ENCODE results near the gene SLC25A22. TPM values are rescaled to one million over a fixed set of nuclear protein-coding genes. Genes with fewer than 3 reads are reported as not detected.

Gene SLC25A22
- total and polyA plus RNA-seq, 9 of the 15 experiments (the other 6 are each of a cell fraction or from before 2014, with no cell fraction given), result 0.41 to 55.4 (median 11.4) TPM

- H4K20me1 ChIP-seq (replicated peaks; ENCODE audit: control insufficient read depth, insufficient read depth, low read length), result no peaks in the 10 kb centered on the region
- WGBS (ENCODE audit: insufficient coverage, low coverage, missing lambda C conversion rate), result 67% methylated on average over 22 of the region's 38 CpGs
- intact Hi-C loops (cut with micrococcal nuclease), result loop anchor here (5.0 to 10.0 kb wide), 2 partner anchors 68 to 230 kb away; partner anchors contain the start of genes LMNTD2 and RASSF7
- ATAC-seq (no peak), DNase-seq (ENCODE audit: extremely low read depth in 1 of 4, low spot score in 3 of 4) (no peak), FAIRE-seq (no peak)
- BruUV-seq (replicated peaks), result no TSS peak
- peaks cover 7 to 91% of the 10 kb centered on the region in 2 experiments for H3K4me1 ChIP-seq (replicated peaks in 1 of 2; ENCODE audit: control insufficient read depth in 2 of 2, insufficient read depth in 2 of 2, low read length in 2 of 2)
- H3K27ac ChIP-seq (ENCODE audit: extremely low read depth, low read depth, low read length), result no peak overlapping the region
- peak overlapping the region; percentile 50; the same call in 1 of the 2 replicates for H3K4me3 ChIP-seq
- no peaks in the 10 kb centered on the region for H3K9me3 ChIP-seq (replicated peaks; ENCODE audit: control insufficient read depth, insufficient read depth, low read depth, low read length)
- no peak overlapping the region for H2AFZ ChIP-seq (ENCODE audit: low read depth, low read length)
- peak overlapping the region; percentile 24; the same call in 1 of the 2 replicates for H3K4me2 ChIP-seq (ENCODE audit: insufficient read depth, low read length)
- ChIA-PET POLR2A (interaction anchor here (0.5 to 0.6 kb wide), 2 partner anchors 9 to 21 kb away, joined by 3 read pairs; no protein-coding TSS in a partner anchor), CTCF (ENCODE audit: low intra/inter-chr PET ratio) (no interaction called here)
- H3K36me3 ChIP-seq (ENCODE audit: control insufficient read depth, insufficient read depth, low read length), result peaks cover 38% of the 10 kb centered on the region; the same call in 1 of the 3 replicates
- peaks cover 26% of the 10 kb centered on the region for H3K79me2 ChIP-seq (ENCODE audit: control insufficient read depth, insufficient read depth, low read length)
- no peaks in the 10 kb centered on the region for H3K27me3 ChIP-seq (ENCODE audit: control insufficient read depth in 2 of 2, insufficient read depth in 2 of 2, low read length in 2 of 2)
- in situ Hi-C loops (cut with MboI), result no loop called here
- peak overlapping the region in 1 of 2 experiments; percentile 95; a peak in 3 of 4 replicates for H3K9ac ChIP-seq (ENCODE audit: insufficient read depth in 1 of 2, low read depth in 2 of 2, low read length in 2 of 2)
- no peaks in the 10 kb centered on the region for H3K9me1 ChIP-seq (ENCODE audit: control insufficient read depth, insufficient read depth, low read length)
- TF ChIP-seq ARNT (IDR thresholded peaks at IDR 0.05), result no peak
- TF ChIP-seq BHLHE40 (IDR thresholded peaks at IDR 0.05; ENCODE audit: low read length), result peak; percentile 89
- TF ChIP-seq ZSCAN32 (CRISPR knock-in tag; IDR thresholded peaks at IDR 0.05), result no peak
- TF ChIP-seq RBFOX2 (IDR thresholded peaks at IDR 0.05; ENCODE audit: low read depth, low read length), result peak; percentile 29; the same call in 1 of the 2 replicates
- TF ChIP-seq ZNF740 (CRISPR knock-in tag; IDR thresholded peaks at IDR 0.05), result peak; percentile 55; the same call in 1 of the 2 replicates
- no peak for TF ChIP-seq ZNF740 (tag; IDR thresholded peaks at IDR 0.05)
These were observed 3.1 kb downstream of the SLC25A22 start for GRCh38 chr11:794766-795633.

Data from K562 (cell line).